Activated CD4-positive, alpha-beta T cell treated with anti-CD3 and anti-CD28 coated beads, Interleukin-2, amount 50 U/mL, for 24 hours (primary cell): ENCODE results near the gene ZNF554.
"Not testable (repeated sequence)": the region's sequence is repeated elsewhere in the genome, so short reads cannot be mapped to it uniquely, and the experiment has no call there.

Experiments
- DNase-seq, 2 donors: peaks; one replicate each; pipeline ENCODE4 v3.0.0-alpha.2; 2020; ENCODE audit warnings: low read depth in 1 of 2, low spot score in 1 of 2

ZNF554 gene

DNA sequence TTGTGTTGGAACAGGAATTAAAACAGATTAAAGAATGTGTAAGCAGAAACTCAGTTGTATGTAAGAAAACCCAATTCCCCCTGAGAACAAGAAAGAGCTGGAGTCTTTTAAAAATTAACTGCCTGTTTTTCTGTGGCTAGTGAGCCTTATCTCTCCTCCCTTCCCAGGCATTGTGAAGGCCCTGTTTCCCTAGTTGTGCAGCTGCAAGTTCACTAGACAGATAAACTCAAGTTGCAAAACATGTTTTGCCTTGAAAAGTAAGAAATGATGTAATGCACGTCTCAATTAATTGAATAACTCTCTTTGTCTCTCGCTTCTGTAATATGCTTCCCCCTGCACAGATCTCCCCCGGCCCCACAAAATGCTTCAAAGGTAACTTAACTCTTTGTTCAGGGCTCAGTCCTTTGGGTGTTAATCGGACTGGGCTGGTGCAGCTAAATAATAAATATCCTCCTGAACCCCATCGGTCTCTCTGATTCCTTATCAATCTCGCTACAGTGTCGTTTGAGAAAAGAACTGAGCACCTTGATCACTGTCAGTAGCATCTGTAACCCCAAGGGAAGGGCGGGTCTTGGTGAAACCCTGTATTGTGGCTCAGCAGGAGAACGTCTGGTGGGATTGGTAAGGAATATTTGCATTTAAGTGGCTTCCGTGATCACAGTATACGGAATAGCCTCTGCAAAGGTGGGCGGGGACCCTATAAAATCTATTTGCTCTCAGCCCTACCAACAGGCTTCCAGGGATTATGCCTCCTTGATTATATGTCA, 45.8 kb downstream of the ZNF554 start:
- no peak for DNase-seq

GRCh38 chr19:2866495-2867024, 46.9 kb downstream of the ZNF554 start:
- no peak for DNase-seq

GRCh38 chr19:2867025-2867991, 47.6 kb downstream of the ZNF554 start, which contains the start of gene ZNF556:
TSS of gene ZNF556 (plus strand) at chr19:2867335. CDS start at chr19:2867422, 87 bp downstream.
- no peak for DNase-seq

DNA sequence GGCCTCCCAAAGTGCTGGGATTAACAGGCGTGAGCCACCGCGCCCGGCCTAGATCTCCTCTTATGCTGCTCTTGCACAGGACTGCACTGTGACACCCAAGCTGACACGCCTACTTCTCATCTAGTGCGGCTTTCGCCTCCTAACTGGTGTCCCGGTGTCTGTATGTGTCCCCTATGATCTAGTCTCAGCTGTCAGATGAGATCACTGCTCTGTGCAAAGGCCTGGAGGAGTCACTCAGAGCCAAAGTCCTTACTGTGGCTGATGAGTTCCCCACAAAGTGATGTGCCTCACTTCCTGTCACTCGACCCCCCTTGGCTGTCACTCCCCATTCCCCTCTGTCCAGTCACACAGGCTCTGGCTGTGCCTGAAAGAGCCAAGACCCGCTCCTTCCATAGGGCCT, 50.0 kb downstream of the ZNF554 start:
- no peak for DNase-seq

DNA sequence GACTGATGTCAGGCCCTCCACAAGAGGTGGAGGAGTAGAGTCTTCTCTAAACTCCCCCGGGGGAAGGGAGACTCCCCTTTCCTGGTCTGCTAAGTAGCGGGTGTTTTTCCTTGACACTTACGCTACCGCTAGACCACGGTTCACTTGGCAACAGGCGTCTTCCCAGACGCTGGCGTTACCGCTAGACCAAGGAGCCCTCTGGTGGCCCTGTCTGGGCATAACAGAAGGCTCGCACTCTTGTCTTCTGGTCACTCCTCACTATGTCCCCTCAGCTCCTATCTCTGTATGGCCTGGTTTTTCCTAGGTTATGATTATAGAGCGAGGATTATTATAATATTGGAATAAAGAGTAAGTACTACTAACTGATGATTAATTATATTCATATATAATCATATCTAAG, 52.5 kb downstream of the ZNF554 start:
- not testable (repeated sequence) for DNase-seq

DNA sequence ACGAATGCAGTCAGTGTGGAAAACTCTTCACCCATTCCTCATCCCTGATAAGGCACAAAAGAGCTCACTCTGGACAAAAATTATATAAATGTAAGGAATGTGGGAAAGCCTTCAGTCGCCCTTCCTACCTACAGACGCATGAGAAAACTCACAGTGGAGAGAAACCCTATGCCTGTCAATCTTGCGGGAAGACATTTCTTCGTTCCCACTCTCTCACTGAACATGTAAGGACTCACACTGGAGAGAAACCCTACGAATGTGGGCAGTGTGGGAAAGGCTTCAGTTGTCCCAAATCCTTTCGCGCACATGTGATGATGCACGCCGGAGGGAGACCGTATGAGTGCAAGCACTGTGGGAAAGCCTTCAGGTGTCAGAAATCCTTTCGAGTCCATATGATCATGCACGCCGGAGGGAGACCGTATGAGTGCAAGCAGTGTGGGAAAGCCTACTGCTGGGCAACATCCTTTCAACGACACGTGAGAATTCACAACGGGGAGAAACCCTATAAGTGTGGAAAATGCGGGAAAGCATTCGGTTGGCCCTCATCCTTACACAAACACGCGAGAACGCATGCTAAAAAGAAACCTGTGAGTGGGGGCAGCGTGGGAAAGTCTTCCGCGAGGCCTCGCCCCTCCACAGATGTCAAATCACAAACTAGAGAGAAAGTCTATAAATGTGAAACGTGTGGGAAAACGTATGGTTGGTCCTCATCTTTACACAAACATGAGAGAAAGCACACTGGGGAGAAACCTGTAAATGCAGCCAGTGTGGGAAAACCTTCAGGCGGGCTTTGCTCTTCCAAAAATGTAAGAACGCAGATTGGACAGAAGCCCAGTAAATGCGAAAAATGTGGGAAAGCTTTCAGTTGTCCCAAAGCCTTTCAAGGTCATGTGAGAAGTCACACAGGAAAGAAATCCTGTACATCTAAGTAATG, 58.0 kb downstream of the ZNF554 start:
- DNase-seq: no peak

DNA sequence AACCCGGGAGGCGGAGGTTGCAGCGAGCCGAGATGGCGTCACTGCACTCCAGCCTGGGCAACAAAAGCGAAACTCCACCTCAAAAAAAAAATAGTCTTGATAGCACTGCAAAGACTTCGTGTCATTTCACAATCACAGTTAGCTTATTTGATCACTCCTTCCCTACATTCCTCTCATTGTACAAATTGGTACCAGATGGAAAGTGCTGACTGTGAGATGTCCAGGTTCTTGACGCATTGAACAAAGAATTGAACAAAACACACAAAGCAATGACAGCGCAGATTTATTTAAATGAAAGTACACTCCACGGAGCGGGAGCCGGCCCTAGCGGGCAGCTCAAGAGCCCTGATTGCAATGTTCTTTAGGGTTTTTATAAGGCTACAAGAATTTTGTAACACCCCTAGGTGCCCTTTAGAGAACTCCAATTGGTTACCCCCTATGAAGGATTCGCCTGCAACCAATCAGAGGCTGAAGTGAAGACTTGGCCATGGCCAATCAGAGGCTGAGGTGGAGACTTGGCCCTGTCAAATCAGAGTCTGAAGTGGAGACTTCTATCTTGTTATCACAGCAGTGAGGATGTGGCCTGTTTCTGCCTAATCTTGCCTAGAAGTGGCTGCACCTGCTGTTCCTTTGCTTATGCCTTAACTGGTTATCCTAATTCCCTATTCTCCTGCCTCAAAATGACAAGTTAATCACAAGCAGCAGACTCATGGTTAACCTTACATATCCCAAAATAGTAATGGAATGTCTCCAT, 64.2 kb downstream of the ZNF554 start:
- DNase-seq: no peak

GRCh38 chr19:2885736-2886135, 66.1 kb downstream of the ZNF554 start:
- no peak for DNase-seq
